Ovary (tissue), 3 donors: Measurements from ENCODE around the gene DNAJC27.

ENCODE experiments used
- POLR2A ChIP-seq: fragments of 450-650 bp; IDR thresholded peaks from one replicate; pipeline ENCODE4 v1.6.1; 2017; ENCODE audit warnings: antibody characterized with exemption, mild to moderate bottlenecking, moderate library complexity
- TF ChIP-seq, protein P1 (sequence below), 3 donors: fragments of 450-650 bp in 2 of 3; fragments of 200-600 bp in 1 of 3; IDR thresholded peaks; one replicate each; pipeline versions ENCODE4 v1.5.1 to v1.8.0; 2016 to 2022; ENCODE audit warnings: antibody characterized with exemption in 3 of 3, mild to moderate bottlenecking in 1 of 3
- donor health status: DM: no; HTN: no; CAD: no.

DNA sequence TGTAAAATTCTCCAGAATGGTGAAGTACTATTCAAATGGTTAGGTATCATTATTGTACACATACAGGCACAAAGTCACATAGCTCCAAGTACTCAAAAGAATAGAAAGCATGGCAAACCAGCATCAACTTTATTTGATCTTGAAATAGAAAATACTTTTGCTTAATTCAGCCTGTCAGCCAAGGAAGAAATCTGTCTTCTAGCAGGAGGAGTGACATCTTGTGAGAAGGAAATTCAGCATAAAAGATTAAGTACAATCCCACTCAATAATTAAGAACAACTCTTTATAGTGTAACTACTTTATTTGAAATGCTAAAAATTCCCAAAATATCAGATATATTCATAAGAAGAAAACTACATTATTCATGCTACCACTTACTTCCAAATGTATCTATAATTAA lies 15.8 kb downstream of the DNAJC27 start:
- TF ChIP-seq POLR2A: no peak
- TF ChIP-seq, protein P1, sequence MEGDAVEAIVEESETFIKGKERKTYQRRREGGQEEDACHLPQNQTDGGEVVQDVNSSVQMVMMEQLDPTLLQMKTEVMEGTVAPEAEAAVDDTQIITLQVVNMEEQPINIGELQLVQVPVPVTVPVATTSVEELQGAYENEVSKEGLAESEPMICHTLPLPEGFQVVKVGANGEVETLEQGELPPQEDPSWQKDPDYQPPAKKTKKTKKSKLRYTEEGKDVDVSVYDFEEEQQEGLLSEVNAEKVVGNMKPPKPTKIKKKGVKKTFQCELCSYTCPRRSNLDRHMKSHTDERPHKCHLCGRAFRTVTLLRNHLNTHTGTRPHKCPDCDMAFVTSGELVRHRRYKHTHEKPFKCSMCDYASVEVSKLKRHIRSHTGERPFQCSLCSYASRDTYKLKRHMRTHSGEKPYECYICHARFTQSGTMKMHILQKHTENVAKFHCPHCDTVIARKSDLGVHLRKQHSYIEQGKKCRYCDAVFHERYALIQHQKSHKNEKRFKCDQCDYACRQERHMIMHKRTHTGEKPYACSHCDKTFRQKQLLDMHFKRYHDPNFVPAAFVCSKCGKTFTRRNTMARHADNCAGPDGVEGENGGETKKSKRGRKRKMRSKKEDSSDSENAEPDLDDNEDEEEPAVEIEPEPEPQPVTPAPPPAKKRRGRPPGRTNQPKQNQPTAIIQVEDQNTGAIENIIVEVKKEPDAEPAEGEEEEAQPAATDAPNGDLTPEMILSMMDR (IDR thresholded peaks at IDR 0.05): no peak
